ENCODE results near the gene HOXD3.
A peak's percentile ranks its signal among the peaks of the same experiment; 100 is the strongest.

The HOXD3 gene

DNA sequence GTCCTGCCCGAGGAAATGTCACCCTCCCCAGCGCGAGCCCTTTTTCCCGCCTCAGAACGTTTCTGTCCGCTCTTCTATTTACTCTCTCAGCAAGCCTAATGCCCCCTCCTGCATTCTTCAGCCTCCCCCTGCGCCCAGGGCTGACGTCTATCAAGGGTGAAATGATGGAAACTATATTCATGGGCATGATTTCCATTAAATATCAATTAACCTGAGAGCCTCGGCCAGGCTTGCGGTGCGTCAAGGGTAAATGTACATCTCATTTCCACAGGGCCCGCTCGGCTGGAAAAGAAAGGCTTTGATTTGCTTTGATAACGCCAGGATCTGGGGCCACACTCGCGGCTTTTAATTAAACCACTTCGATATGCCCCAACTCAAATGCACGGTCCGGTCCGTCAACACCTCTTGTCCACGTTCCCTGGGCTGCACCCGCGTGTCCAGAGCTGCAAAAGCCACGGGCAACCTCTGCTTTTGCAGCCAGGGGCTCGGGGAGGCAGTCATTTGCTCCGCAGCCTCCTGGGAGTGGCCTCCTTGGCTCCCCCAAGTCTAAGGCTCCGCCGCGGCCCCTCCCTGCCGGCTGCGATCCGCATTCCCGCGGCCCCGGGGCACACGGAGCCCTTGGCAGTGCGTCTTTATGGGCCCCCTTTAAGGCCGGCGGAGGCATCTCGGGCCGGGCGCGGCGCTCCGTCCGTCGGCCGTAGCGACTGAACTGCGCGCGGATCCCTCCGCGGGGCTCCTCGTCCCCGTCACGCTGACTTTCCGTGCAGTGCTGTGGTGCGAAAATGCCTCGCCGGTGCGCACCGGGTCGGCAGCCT lies 27.9 kb upstream of the HOXD3 start, which contains the start of gene HOXD8:
TSS of gene HOXD8 (plus strand) at position 724 of the 815 bp plus-strand sequence. CDS start 662 bp downstream, outside the sequence.
- Mint-ChIP-seq H3K36me3 (ENCODE audit: low read depth) (peaks cover 30% of the 10 kb centered on the region), H3K9me3 (no peaks in the 10 kb centered on the region), H3K4me1 (peaks cover 64% of the 10 kb centered on the region), H3K27me3 (ENCODE audit: low read depth) (peaks cover 35% of the 10 kb centered on the region), H3K4me3 (peak within 1 kb of the TSS; percentile 91 to 98 (median 97)), H3K27ac (peak within 1 kb of the TSS; percentile 99 to 100 (median 100))
- TF ChIP-seq, protein P1, sequence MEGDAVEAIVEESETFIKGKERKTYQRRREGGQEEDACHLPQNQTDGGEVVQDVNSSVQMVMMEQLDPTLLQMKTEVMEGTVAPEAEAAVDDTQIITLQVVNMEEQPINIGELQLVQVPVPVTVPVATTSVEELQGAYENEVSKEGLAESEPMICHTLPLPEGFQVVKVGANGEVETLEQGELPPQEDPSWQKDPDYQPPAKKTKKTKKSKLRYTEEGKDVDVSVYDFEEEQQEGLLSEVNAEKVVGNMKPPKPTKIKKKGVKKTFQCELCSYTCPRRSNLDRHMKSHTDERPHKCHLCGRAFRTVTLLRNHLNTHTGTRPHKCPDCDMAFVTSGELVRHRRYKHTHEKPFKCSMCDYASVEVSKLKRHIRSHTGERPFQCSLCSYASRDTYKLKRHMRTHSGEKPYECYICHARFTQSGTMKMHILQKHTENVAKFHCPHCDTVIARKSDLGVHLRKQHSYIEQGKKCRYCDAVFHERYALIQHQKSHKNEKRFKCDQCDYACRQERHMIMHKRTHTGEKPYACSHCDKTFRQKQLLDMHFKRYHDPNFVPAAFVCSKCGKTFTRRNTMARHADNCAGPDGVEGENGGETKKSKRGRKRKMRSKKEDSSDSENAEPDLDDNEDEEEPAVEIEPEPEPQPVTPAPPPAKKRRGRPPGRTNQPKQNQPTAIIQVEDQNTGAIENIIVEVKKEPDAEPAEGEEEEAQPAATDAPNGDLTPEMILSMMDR (IDR thresholded peaks at IDR 0.05; ENCODE audit: unreplicated experiment in 3 of 3), result no peak

DNA sequence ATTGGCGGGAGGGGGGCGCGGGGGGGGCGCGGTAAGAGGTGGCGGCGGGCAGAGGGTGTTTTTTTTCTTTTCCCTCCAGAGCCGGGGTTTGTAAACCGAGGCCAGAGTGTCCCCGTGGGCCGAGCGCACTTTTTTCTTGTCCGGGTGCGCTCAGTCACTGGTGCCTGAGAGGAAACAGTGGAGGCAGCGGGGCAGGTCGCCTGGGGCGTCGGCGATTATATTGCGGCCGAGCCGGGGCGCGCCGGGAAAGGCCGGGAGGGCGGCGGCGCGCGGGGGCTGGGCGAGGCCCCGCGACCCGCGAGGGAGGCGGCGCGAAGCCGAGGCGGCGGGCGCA lies 27.3 kb upstream of the HOXD3 start:
- TF ChIP-seq, protein P1 (IDR thresholded peaks at IDR 0.05; ENCODE audit: unreplicated experiment in 3 of 3), result no peak
- Mint-ChIP-seq H3K4me3 (peak overlapping the region; percentile 91 to 98 (median 95)), H3K27ac (peak overlapping the region; percentile 99 to 100 (median 99)), H3K27me3 (ENCODE audit: low read depth) (peaks cover 29% of the 10 kb centered on the region), H3K9me3 (no peaks in the 10 kb centered on the region), H3K4me1 (peaks cover 68% of the 10 kb centered on the region), H3K36me3 (ENCODE audit: low read depth) (peaks cover 24% of the 10 kb centered on the region)

DNA sequence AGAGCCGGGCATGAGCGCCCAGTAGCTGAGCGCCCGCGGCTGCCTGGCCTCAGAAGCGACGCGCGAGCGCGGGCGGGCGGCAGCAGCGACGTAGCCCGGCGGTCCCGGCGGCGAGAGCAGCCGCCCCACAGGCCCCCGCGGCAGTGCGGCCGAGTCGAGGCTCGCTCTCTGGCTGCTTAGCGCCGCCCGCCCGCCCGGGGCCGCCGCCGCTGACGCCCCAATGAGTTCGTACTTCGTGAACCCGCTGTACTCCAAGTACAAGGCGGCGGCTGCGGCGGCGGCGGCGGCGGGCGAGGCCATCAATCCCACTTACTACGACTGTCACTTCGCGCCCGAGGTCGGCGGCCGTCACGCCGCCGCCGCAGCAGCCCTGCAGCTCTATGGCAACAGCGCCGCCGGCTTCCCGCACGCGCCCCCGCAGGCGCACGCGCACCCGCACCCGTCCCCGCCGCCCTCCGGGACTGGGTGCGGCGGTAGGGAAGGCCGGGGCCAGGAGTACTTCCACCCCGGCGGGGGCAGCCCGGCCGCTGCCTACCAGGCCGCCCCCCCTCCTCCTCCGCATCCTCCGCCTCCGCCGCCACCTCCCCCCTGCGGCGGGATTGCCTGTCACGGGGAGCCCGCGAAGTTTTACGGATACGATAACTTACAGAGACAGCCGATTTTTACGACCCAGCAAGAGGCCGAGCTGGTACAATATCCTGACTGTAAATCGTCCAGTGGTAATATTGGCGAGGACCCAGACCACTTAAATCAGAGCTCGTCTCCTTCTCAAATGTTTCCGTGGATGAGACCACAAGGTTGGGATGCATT lies 26.8 kb upstream of the HOXD3 start:
- H3K27ac Mint-ChIP-seq, result peak overlapping the region; percentile 99 to 100 (median 100)
- TF ChIP-seq, protein P1 (IDR thresholded peaks at IDR 0.05; ENCODE audit: unreplicated experiment in 3 of 3), result no peak
- peaks cover 69% of the 10 kb centered on the region for H3K4me1 Mint-ChIP-seq
- H3K27me3 Mint-ChIP-seq (ENCODE audit: low read depth), result peaks cover 25% of the 10 kb centered on the region
- peaks cover 20% of the 10 kb centered on the region for H3K36me3 Mint-ChIP-seq (ENCODE audit: low read depth)
- H3K4me3 Mint-ChIP-seq, result peak overlapping the region; percentile 89 to 97 (median 97)
- no peaks in the 10 kb centered on the region for H3K9me3 Mint-ChIP-seq

DNA sequence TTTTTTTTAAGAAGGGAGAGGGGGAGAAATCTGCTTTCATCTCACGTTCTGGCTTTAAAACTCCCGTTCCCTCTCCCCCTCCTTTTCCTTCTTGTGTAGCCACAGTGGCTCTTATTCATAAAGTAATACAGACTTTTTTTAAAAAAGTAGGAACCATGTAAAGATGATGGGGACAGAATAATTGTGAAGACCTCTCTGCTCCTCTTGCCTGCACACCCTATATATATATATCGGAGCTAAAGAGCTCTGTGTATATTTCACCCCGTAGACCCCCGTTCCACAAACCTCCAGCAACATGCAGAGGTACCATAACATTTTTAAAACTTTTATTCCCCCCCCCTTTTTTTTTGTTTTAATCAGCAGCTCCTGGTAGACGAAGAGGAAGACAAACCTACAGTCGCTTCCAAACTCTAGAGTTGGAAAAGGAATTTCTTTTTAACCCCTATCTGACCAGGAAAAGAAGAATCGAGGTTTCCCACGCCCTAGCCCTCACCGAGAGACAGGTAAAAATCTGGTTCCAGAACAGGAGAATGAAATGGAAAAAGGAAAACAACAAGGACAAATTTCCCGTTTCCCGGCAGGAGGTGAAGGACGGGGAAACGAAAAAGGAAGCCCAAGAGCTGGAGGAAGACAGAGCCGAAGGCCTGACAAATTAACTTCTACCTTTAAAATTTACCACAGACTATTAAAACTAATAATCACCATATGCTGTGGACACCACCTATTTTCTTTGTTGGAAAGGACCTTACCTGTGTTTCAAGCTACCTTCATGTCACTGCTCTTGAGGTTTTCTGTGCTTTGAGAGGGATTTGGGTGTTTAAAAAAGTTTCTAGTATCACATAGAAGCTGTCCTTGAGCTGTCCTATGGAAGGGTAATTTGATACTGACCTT lies 25.9 kb upstream of the HOXD3 start:
- peaks cover 17% of the 10 kb centered on the region for H3K27me3 Mint-ChIP-seq (ENCODE audit: low read depth)
- no peaks in the 10 kb centered on the region for H3K9me3 Mint-ChIP-seq
- peaks cover 66% of the 10 kb centered on the region for H3K4me1 Mint-ChIP-seq
- TF ChIP-seq, protein P1 (IDR thresholded peaks at IDR 0.05; ENCODE audit: unreplicated experiment in 3 of 3), result no peak
- peak overlapping the region; percentile 89 to 97 (median 97) for H3K4me3 Mint-ChIP-seq
- H3K36me3 Mint-ChIP-seq (ENCODE audit: low read depth), result peaks cover 15% of the 10 kb centered on the region
- peak overlapping the region; percentile 99 to 100 (median 99) for H3K27ac Mint-ChIP-seq

DNA sequence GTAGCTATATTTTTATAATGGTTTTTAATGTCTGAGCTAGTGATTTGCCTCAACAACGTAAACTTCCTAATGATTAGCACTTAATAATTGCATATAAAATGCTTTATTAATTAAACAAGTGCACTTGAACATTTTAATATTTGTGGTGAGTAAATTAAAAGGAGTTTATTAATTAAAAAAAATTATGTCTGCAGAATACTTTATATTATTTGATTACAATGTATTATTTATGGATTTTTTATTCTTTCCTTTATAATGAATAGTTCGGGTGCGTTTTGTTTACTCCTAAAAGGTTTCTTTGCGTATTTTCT lies 25.3 kb upstream of the HOXD3 start:
- Mint-ChIP-seq H3K27me3 (ENCODE audit: low read depth) (peaks cover 17% of the 10 kb centered on the region), H3K27ac (peak overlapping the region; percentile 99 to 100 (median 99)), H3K4me1 (peaks cover 60% of the 10 kb centered on the region), H3K9me3 (no peaks in the 10 kb centered on the region), H3K4me3 (peak overlapping the region; percentile 89 to 97 (median 97)), H3K36me3 (ENCODE audit: low read depth) (peaks cover 15% of the 10 kb centered on the region)
- TF ChIP-seq, protein P1 (IDR thresholded peaks at IDR 0.05; ENCODE audit: unreplicated experiment in 3 of 3), result no peak
